GM12875 (cell line): ENCODE data around the gene ID2.

Experiments used
- H3K4me3 ChIP-seq: one replicate; pipeline ENCODE4 v1.5.1; 2011; ENCODE audit warnings: low read depth, low read length, control low read depth
- TF ChIP-seq, protein P1 (sequence below): IDR thresholded peaks from 2 replicates; pipeline ENCODE4 v1.5.1; 2011; ENCODE audit warnings: low read depth, mild to moderate bottlenecking, control low read depth, inconsistent platforms, low read length, moderate library complexity, borderline replicate concordance; ENCODE audit not compliant: insufficient read depth

The ID2 gene

DNA sequence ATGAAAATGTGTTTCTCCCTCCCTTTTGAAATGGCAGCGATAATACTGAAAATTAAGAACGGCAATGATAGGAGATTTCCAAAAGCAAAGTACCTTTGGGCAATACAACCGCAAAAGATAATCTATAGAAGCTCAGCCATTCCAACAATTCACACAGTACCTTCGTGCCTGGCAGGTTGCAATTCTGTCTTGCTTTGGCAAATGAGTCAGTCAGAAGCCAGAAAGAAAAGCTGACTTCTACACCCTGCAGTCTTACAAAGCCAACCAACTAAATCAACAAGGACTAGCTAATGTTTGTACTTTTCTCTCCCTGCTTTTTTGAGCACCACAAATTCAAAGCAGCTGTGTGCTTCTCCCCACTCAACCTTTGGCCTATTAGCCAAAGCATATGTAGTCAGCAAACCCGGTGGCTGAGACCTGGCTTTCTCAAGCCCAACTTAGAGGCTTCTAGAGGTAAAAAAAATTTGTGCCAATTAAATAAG lies 25.7 kb upstream of the ID2 start:
- TF ChIP-seq, protein P1, sequence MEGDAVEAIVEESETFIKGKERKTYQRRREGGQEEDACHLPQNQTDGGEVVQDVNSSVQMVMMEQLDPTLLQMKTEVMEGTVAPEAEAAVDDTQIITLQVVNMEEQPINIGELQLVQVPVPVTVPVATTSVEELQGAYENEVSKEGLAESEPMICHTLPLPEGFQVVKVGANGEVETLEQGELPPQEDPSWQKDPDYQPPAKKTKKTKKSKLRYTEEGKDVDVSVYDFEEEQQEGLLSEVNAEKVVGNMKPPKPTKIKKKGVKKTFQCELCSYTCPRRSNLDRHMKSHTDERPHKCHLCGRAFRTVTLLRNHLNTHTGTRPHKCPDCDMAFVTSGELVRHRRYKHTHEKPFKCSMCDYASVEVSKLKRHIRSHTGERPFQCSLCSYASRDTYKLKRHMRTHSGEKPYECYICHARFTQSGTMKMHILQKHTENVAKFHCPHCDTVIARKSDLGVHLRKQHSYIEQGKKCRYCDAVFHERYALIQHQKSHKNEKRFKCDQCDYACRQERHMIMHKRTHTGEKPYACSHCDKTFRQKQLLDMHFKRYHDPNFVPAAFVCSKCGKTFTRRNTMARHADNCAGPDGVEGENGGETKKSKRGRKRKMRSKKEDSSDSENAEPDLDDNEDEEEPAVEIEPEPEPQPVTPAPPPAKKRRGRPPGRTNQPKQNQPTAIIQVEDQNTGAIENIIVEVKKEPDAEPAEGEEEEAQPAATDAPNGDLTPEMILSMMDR, result no peak
- no peak overlapping the region for H3K4me3 ChIP-seq

DNA sequence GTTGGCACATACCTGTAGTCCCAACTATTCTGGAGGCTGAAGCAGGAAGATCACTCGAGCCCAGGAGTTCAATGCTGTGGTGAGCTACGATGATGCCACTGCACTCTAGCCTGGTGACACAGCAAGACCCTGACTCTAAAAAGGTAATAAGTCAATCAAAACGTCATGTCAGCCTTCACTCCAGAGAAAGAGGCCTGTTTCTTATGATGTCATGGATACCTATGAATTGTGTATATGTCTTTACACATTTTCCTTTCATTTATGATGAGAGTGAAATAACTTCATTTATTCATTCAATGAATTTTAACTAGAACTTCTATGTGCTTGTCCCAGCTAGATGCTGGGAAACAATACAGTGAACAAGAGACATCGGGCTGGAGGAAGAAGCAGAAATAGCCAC lies 25.0 kb upstream of the ID2 start:
- H3K4me3 ChIP-seq, result no peak overlapping the region
- TF ChIP-seq, protein P1, result no peak

DNA sequence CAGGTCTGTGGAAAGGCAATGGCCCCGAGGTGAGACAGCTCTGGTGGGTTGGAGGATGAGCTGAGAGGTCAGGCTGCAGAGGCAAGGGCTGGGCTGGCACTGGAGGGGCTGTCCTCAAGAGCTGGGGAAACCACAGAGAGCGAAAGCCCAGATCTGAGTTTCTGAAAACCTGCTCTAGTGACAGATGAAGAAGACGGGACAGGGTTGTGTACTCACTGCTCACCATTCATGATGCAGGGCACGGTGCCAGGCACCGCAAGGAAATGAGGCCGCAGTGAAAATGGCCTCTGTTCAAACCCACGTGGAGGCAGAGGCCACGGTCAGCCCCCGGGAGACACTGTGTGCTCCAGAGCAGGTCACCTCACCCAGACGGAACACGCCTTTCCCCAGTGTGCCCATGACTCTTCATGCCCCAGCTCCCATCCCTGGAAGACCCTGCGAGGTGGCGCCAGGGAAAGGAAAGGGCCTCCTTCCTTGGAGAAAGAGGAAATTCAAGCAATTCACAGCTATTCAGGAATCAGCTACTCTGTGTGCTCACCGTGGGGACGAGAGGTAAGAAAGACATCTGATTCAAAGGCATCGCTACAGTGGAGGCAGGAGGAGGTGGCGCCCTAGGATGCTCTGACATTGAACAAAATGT lies 24.3 kb upstream of the ID2 start:
- H3K4me3 ChIP-seq, result no peak overlapping the region
- TF ChIP-seq, protein P1, result no peak

DNA sequence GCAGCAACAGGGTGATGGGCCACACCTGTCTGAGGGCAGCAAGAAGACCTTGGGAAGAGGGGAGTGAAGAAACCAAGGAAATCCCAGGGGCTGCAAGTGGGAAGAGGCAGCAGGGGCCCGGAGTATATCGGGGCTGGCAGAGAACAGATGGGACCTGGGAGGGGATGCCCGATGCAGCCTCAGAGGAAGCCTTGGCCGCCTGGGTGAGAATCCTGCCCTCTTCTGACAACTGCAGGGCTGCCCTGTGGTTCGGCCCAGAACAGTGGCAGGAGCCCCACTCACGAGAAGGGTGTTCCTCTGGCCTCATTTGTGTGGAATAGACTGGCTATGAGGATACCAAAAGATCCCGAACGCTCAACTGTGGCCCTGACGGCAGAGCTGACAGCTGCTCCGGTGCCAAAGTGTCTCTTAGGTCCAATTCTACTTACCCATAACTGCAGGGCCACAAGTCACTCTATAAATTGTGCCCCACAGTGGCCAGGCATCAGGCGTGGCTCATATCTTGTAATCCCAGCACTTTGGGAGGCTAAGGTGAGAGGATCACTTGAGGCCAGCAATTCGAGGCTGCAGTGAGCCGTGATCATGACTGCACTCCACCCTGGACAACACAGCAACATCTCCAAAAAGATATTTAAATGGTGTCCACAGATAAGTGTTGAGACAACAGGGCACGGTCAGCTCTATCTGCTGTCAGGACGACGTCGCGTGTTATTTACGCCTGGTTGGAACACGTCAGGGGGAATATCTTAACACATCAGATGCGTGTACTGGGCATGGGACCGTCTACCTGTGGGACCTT lies 23.6 kb upstream of the ID2 start:
- H3K4me3 ChIP-seq, result no peak overlapping the region
- TF ChIP-seq, protein P1, result no peak

DNA sequence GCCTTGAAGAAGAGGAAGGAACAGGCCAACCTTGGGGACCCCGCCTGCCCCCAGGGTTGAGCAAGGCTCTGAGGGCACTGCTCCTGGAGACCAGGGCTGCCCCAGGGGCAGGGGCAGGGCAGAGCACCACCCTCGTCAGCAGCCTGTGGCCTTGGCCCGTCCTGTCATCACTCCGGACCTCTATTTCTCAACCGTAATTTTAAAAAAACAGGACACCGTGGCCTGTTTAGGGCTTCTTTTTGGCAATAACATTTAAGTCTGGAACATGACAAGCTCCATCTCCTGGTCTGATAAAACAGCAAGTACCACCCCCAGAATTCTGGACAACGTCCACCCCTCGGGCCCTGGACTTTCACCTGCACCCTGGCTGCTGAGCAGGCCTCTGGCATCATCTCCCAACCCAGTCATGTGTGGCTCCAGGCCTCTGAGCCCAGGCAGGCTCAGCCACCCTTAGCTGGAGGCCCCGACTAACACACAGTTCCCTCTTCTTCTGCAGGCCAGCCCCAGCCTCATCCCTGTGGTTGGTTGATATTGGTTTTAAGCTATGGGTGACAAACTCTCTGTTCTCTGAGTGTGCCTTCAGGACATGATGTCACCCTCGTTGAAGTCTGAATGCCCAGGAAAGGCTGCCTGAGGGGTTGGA lies 22.6 kb upstream of the ID2 start:
- no peak overlapping the region for H3K4me3 ChIP-seq
- TF ChIP-seq, protein P1, result no peak

DNA sequence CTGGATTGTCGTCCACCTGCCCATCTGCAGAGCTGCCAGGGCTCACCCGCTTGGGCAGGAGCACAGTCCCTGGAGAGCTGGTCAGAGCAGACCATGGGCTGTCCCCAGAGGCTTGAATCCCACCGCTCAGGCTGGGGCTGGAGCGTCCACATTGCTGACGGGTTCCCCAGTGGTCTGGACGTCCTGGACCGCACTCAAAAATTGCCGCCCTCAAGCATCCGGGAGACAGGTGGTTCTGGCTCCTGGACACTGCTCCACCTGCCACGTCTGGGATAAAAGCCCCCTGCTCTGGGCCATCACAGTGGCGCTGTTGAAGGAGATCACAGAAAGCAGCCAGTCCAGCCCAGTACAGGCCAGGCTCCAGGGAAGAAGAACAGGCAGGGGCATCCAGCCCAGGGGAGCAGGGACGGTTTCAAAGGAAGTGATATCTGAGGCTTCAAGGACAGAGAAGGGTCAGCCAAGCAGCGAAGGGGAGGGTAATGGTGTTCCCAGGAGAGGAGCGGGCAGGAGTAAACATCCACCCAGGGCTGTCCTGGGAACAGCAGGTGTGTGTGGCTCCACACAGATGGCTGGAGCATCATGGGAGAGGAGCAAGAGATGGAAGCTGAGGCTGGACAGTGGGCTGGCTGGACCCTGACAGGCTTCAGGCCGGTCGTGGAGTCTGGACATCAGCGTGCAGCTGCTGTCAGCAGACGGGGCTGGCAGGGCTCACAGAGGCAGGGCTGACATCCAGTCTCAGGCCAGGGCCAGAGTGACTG lies 21.9 kb upstream of the ID2 start:
- TF ChIP-seq, protein P1, result no peak
- no peak overlapping the region for H3K4me3 ChIP-seq
